HG03045 (cell line): ENCODE results near the gene GALNT11.

Experiments
- ATAC-seq: cut with Tn5 transposase; IDR thresholded peaks from one replicate; pipeline ENCODE4 v1.9.1; 2021; ENCODE audit warnings: mild to moderate bottlenecking, moderate library complexity; ENCODE audit not compliant: unreplicated experiment

The GALNT11 gene

GRCh38 chr7:152115021-152115718 lies 89.7 kb downstream of the GALNT11 start:
- ATAC-seq = no peak

- ATAC-seq = no peak
Observed at GRCh38 chr7:152117356-152117755, 91.9 kb downstream of the GALNT11 start.

- ATAC-seq = no peak
Observed at GRCh38 chr7:152120210-152120609, 94.7 kb downstream of the GALNT11 start.

GRCh38 chr7:152120776-152121175 lies 95.3 kb downstream of the GALNT11 start:
- ATAC-seq = no peak

DNA sequence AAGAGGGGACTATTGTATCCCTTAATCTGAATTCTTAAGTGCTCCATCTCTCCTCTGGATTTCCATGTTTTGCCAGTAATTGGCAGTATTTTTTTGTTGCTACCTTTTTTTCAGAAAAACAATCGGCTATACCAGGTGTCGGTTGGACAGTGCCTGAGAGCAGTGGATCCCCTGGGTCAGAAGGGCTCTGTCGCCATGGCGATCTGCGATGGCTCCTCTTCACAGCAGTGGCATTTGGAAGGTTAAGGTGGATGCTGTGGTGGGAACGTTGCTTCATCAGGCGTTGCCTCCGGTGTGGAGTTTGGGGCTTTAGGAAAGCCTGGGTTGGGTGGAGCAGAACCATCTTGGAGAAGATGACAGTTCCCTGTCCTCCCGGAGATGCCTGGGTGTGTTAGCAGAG lies 96.0 kb downstream of the GALNT11 start:
- ATAC-seq = no peak

- ATAC-seq = no peak
Observed at GRCh38 chr7:152122540-152122939, 97.1 kb downstream of the GALNT11 start.

GRCh38 chr7:152126741-152127140 lies 101.3 kb downstream of the GALNT11 start:
- ATAC-seq = no peak

- ATAC-seq = no peak
Observed at GRCh38 chr7:152127229-152127628, 101.8 kb downstream of the GALNT11 start.

GRCh38 chr7:152128252-152128651 lies 102.8 kb downstream of the GALNT11 start:
- ATAC-seq = no peak

- ATAC-seq = no peak
Observed at GRCh38 chr7:152128741-152129461, 103.4 kb downstream of the GALNT11 start.

GRCh38 chr7:152129682-152130081 lies 104.2 kb downstream of the GALNT11 start:
- no peak for ATAC-seq

DNA sequence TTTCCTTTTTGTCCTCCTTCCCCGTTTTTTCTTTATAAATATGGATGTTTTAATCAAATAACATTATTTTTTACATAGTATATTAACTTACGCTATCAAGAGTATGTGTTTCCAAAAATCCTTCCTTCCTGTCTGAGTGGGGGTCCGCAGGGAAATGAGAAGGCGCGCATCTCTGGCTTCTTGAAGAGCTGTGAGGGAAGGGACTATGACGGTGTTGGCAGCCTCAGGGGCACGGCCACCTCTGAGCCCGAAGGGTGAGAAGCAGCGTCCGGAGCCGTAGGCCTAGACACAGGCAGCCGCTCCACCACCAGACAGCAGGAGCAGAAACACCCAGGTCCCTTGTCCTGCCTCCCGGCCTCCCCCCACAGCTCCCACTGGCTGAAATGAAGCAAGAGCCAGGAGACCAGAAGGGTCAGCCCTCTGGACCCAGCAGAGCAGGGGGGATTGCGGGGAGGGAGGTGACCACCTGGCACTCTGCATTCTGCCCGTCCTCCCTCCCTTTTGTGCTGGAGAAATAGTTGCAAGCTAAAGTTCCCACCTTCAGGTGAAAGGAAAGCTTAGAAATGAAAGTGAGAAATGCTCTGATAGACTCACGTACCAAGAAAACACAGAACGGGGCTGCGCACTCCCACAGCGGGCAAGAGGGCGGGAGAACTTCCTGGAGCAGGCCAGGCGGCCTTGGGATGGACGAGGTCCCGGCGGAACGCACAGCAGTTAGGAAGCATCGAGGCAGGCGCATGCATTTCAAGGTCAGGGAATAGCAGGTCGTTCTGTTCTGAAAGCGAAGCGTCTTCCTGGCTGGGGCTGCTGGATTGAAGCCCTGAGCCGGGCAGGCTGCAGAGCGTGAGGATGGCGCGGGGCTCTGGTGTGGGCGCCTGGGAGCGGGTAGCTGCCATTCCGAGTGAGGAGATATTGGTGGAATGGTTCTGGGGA lies 105.5 kb downstream of the GALNT11 start:
- ATAC-seq = no peak

DNA sequence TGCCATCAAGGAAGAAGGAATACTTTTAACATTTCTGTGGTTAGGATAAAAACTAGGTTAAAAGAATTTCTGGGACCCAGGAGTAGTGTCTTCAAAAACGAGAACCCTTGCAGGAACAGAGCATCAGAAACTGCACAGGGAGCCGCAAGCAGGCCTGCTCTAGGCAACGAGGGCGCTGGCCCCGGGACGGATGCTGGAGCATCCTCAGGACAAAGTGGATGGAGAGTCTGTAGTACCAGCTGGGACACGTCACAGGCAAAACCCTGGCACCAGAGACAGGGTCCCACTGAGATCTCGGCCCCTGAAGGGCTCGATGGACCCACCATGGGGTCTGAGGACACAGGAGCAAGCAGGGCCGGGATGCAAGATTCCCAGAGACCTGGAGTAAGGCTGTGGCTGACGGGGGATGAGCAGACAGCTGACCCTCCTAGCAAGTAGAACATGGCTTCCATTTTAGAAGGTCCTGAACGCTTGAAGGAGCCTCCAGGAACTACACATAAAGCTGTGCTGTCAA lies 106.6 kb downstream of the GALNT11 start:
- no peak for ATAC-seq

- no peak for ATAC-seq
Observed at GRCh38 chr7:152132812-152133211, 107.3 kb downstream of the GALNT11 start.

DNA sequence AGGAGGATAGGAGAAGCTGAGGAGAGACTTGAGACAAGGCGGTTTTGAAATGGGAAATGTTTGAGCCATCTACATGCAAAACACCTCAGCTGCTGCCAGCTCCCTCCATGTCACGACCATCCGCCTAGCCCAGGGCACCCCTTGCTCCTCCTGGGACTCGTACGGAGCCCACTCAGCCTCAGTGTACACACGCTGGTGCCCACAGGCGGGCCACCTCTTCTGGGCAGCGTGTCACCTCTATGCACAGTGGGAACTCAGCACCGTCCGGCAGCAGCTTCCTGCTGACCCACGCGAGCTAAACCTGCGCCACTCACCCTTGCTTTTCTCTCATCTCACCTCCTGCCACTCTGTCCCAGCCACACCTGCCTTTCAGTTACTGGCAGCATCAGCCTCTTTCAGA lies 108.3 kb downstream of the GALNT11 start:
- ATAC-seq = no peak

DNA sequence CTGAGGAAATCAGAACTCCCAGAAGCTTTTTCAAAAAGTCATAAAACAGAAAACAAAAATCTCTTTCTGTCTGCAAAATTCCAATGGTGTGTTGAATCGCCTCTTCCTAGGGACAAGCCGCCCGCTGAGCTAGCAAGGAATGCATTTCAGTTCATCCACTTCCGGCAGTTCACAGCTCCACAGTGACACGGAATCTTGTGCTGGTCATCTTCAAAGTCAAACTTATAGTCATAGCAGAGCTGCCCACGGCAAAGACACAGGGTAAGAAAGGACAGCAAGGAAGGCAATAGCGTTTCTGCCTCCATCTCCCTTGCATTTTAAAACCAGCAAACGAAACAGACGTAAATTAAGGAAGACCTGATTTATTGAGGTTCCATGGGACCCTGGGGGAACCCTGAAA lies 111.2 kb downstream of the GALNT11 start:
- no peak for ATAC-seq

GRCh38 chr7:152137476-152138025 lies 112.1 kb downstream of the GALNT11 start:
- no peak for ATAC-seq

GRCh38 chr7:152140067-152140466 lies 114.6 kb downstream of the GALNT11 start:
- no peak for ATAC-seq

- ATAC-seq = no peak
Observed at GRCh38 chr7:152140560-152140959, 115.1 kb downstream of the GALNT11 start.

DNA sequence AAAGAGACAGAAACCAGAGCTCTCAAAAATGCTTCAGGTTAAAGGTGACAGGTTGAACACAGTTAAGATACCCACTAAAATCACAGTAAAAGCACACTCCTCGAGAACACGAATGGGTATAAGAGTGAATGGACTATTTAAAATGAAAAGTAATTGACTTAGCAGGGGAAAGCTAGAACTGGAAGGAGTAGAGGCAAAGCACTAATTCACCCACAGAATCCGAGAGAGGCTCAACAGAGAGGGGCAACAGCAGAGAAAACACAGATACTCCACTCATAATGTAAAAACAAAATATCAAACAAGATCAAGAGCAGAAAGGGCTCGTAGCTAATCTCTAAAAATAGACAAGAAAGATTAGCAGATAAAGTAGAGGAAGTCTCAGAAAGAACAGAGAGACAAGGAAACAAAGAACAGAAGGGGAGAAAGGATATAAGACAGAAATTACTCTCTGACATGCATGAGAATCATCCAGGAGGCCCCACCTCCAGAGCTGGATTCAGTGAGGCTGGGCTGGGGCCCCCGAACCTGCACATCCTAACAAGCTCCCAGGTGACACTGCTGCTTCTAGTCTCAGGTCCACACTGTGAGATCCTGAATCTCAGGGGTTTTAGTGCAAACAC lies 117.6 kb downstream of the GALNT11 start:
- no peak for ATAC-seq
